ENCODE measurements around the gene RPL19.
A peak's percentile ranks its signal among the peaks of the same experiment; 100 is the strongest.

Gene RPL19

GRCh38 chr17:39156491-39156890 is 43.6 kb upstream of the RPL19 start:
- H3K4me3 ChIP-seq (ENCODE audit: low read depth, low read length), result no peak overlapping the region
- no peak for TF ChIP-seq CTCF (IDR thresholded peaks at IDR 0.05; ENCODE audit: insufficient read depth, low read depth, low read length, missing control alignments)
- DNase-seq (ENCODE audit: low read depth), result no peak

GRCh38 chr17:39158623-39159022 is 41.5 kb upstream of the RPL19 start:
- no peak overlapping the region for H3K4me3 ChIP-seq (ENCODE audit: low read depth, low read length)
- no peak for DNase-seq (ENCODE audit: low read depth)
- no peak for TF ChIP-seq CTCF (IDR thresholded peaks at IDR 0.05; ENCODE audit: insufficient read depth, low read depth, low read length, missing control alignments)

- H3K4me3 ChIP-seq (ENCODE audit: low read depth, low read length), result no peak overlapping the region
- no peak for DNase-seq (ENCODE audit: low read depth)
- TF ChIP-seq CTCF (IDR thresholded peaks at IDR 0.05; ENCODE audit: insufficient read depth, low read depth, low read length, missing control alignments), result no peak
Measured at GRCh38 chr17:39161962-39162361, 38.1 kb upstream of the RPL19 start.

- peak overlapping the region; percentile 56 for H3K4me3 ChIP-seq (ENCODE audit: low read depth, low read length)
- peak; percentile 92 for TF ChIP-seq CTCF (IDR thresholded peaks at IDR 0.05; ENCODE audit: insufficient read depth, low read depth, low read length, missing control alignments)
- peak; percentile 95 for DNase-seq (ENCODE audit: low read depth)
Measured at GRCh38 chr17:39164675-39165143, 35.4 kb upstream of the RPL19 start.

- no peak for DNase-seq (ENCODE audit: low read depth)
- peak overlapping the region; percentile 56 for H3K4me3 ChIP-seq (ENCODE audit: low read depth, low read length)
- TF ChIP-seq CTCF (IDR thresholded peaks at IDR 0.05; ENCODE audit: insufficient read depth, low read depth, low read length, missing control alignments), result no peak
Measured at GRCh38 chr17:39165178-39165840, 34.8 kb upstream of the RPL19 start.

GRCh38 chr17:39165841-39166349 is 34.2 kb upstream of the RPL19 start, which contains the start of gene ARL5C:
ARL5C (minus strand) TSS chr17:39166161; CDS start chr17:39165760, 401 bp downstream.
- no peak for DNase-seq (ENCODE audit: low read depth)
- peak within 1 kb of the TSS; percentile 56 for H3K4me3 ChIP-seq (ENCODE audit: low read depth, low read length)
- no peak for TF ChIP-seq CTCF (IDR thresholded peaks at IDR 0.05; ENCODE audit: insufficient read depth, low read depth, low read length, missing control alignments)
